K562 (cell line): ENCODE data around the gene PDPK1. TPM values are rescaled to one million over a fixed set of nuclear protein-coding genes. Genes with fewer than 3 reads are reported as not detected.
A peak's percentile ranks its signal among the peaks of the same experiment; 100 is the strongest.

ENCODE experiments used
- ATF1 ChIP-seq, 2 experiments: fragments of 450-650 bp in 1 of 2; IDR thresholded peaks; 2 replicates each; pipeline ENCODE4 v1.6.1; 2016; ENCODE audit warnings: missing compliant biosample characterization in 1 of 2, missing genetic modification characterization in 1 of 2
- CEBPZ ChIP-seq: fragments of 150-350 bp; IDR thresholded peaks from 2 replicates; pipeline ENCODE4 v1.6.1; 2014; ENCODE audit warnings: low read depth, mild to moderate bottlenecking, low read length, borderline replicate concordance
- CREM ChIP-seq: IDR thresholded peaks from 2 replicates; pipeline ENCODE4 v1.6.1; 2014; ENCODE audit warnings: antibody characterized with exemption, low read depth
- EP400 ChIP-seq: fragments of 450-650 bp; IDR thresholded peaks from 2 replicates; pipeline ENCODE4 v1.6.1; 2017; ENCODE audit warnings: antibody characterized with exemption, mild to moderate bottlenecking, moderate library complexity
- ERF ChIP-seq: fragments of 450-650 bp; formaldehyde crosslinking; IDR thresholded peaks from 2 replicates; pipeline ENCODE4 v1.4.0; 2020; ENCODE audit warnings: mild to moderate bottlenecking, mixed read lengths
- MYNN ChIP-seq, 2 experiments: sonication (generic); formaldehyde crosslinking in 1 of 2; IDR thresholded peaks; 2 replicates each; pipeline versions ENCODE4 v1.5.0 to v1.6.1; 2016 to 2020; ENCODE audit warnings: antibody characterized with exemption in 1 of 2, missing genetic modification reagents in 1 of 2
- PHF20 ChIP-seq: fragments of 450-650 bp; IDR thresholded peaks from 2 replicates; pipeline ENCODE4 v1.6.1; 2018; ENCODE audit not compliant: partially characterized antibody
- SMARCB1 ChIP-seq: IDR thresholded peaks from 2 replicates; pipeline ENCODE4 v1.6.1; 2011; ENCODE audit warnings: improper control_type of control experiment, low read depth; ENCODE audit not compliant: insufficient read length
- THRB ChIP-seq: fragments of 450-650 bp; formaldehyde crosslinking; conservative IDR thresholded peaks from 2 replicates; pipeline ENCODE4 v1.4.0; 2022; ENCODE audit warnings: mild to moderate bottlenecking, missing genetic modification characterization
- ZBTB8A ChIP-seq: fragments of 450-650 bp; IDR thresholded peaks from 2 replicates; pipeline ENCODE4 v1.6.1; 2018; ENCODE audit warnings: mild to moderate bottlenecking, moderate library complexity; ENCODE audit not compliant: partially characterized antibody
- ZFX ChIP-seq: sonication (generic); formaldehyde crosslinking; IDR thresholded peaks from 2 replicates; pipeline ENCODE4 v1.8.0; 2022; ENCODE audit warnings: mild to moderate bottlenecking, missing genetic modification reagents, moderate library complexity
- ZNF592 ChIP-seq: fragments of 450-650 bp; IDR thresholded peaks from 2 replicates; pipeline ENCODE4 v1.6.1; 2017; ENCODE audit warnings: antibody characterized with exemption, mild to moderate bottlenecking
- ZNF764 ChIP-seq: fragments of 250-450 bp; sonication (Bioruptor Pico); IDR thresholded peaks from 2 replicates; pipeline ENCODE4 v1.4.0; 2020; ENCODE audit warnings: low read depth, mild to moderate bottlenecking, moderate library complexity
- polyA plus RNA-seq, 8 experiments: library from polyadenylated mRNA; depleted of rRNA in 4 of 8; stranded (reverse) in 5 of 8; unstranded in 3 of 8; fragments of >200 nt; fragmentation: Nextera tagmentation in 2 of 8; fragmentation: Illumina TruSeq in 1 of 8; extraction: Ambion mirVana in 2 of 8; extraction: Trizol in 1 of 8; gene quantifications; 2 replicates each; pipeline versions ENCODE4 v1.2.1 to v1.2.3, GENCODE V29; 2011 to 2014; ENCODE audit warnings: inconsistent platforms in 1 of 8, missing spikeins in 1 of 8
- total RNA-seq, 7 experiments: library from RNA; depleted of rRNA in 6 of 7; stranded (reverse); fragments of >200 nt in 6 of 7; fragmentation: Illumina TruSeq in 2 of 7; extraction: Trizol in 2 of 7; gene quantifications; 2 replicates each; pipeline versions ENCODE4 v1.2.1 to v1.2.3, GENCODE V29; 2011 to 2021; ENCODE audit warnings: low replicate concordance in 1 of 7
- TF ChIP-seq, protein P1 (sequence below): fragments of 150-350 bp; conservative IDR thresholded peaks from 2 replicates; pipeline ENCODE4 v1.6.1; 2014; ENCODE audit warnings: low read length

Gene PDPK1
- total and polyA plus RNA-seq, 9 of the 15 experiments (the other 6 are each of a cell fraction or from before 2014, with no cell fraction given), result 4.0 to 37.2 (median 18.7) TPM

DNA sequence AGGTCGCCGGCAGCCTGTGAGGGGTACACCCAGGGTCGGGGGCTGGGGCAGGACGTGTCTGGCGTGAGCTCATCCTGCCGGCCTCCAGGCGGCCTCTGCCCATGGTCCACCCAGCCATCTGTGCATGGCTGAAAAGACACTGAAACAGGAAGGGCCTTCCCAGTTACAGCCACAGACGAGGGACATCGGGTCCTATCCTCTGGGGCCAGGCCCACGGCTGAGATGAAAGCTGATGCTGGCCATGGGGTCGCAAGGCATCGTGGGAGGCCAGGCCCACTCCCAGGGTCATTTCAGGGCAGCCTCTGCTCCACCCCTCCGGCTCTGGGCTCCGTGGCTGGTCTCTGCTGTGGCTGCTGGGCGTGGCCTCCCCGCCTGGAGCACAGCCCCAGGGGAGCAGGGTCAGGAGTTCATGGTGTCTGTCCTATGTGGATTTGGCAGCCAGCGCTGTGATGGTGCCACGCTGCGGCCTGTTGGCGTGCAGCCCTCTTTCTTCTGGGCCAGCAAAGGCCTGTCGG is 40.6 kb upstream of the PDPK1 start (continued):
- TF ChIP-seq CEBPZ (no peak), EP400 (peak; percentile 47), THRB (CRISPR knock-in tag) (no peak), ZBTB8A (no peak), SMARCB1 (no peak), ZNF764 (CRISPR knock-in tag) (no peak), CREM (no peak), ERF (no peak), MYNN (IDR thresholded peaks at IDR 0.05) (0 out of 2 replicates have a peak, but pooled peaks have one; percentile 32), MYNN (CRISPR knock-in tag; IDR thresholded peaks at IDR 0.05) (no peak), PHF20 (peak; percentile 15), ATF1 (CRISPR knock-in tag; IDR thresholded peaks at IDR 0.05) (no peak), ATF1 (tag; IDR thresholded peaks at IDR 0.05) (peak; percentile 33; the same call in 1 of the 2 replicates), ZFX (peak; percentile 38; the same call in 1 of the 2 replicates), ZNF592 (peak; percentile 74)
- TF ChIP-seq, protein P1, sequence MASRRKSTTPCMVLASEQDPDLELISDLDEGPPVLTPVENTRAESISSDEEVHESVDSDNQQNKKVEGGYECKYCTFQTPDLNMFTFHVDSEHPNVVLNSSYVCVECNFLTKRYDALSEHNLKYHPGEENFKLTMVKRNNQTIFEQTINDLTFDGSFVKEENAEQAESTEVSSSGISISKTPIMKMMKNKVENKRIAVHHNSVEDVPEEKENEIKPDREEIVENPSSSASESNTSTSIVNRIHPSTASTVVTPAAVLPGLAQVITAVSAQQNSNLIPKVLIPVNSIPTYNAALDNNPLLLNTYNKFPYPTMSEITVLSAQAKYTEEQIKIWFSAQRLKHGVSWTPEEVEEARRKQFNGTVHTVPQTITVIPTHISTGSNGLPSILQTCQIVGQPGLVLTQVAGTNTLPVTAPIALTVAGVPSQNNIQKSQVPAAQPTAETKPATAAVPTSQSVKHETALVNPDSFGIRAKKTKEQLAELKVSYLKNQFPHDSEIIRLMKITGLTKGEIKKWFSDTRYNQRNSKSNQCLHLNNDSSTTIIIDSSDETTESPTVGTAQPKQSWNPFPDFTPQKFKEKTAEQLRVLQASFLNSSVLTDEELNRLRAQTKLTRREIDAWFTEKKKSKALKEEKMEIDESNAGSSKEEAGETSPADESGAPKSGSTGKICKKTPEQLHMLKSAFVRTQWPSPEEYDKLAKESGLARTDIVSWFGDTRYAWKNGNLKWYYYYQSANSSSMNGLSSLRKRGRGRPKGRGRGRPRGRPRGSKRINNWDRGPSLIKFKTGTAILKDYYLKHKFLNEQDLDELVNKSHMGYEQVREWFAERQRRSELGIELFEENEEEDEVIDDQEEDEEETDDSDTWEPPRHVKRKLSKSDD, result no peak
